NCI-H748 (cell line): ENCODE measurements around the gene PCLAF.
"Not testable (repeated sequence)": the region's sequence is repeated elsewhere in the genome, so short reads cannot be mapped to it uniquely, and the experiment has no call there.

Experiments used
- DNase-seq: peaks from one replicate; lab custom pipeline; 2025; ENCODE audit not compliant: unreplicated experiment; lab: John Stamatoyannopoulos, UW

The PCLAF gene, protein sequence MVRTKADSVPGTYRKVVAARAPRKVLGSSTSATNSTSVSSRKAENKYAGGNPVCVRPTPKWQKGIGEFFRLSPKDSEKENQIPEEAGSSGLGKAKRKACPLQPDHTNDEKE

GRCh38 chr15:64381000-64381751 lies at the start of gene PCLAF:
Gene PCLAF, minus strand, starts transcription at chr15:64381441. Its CDS starts 70 bp downstream, at chr15:64381371.
- DNase-seq = peak; percentile 94

GRCh38 chr15:64430000-64430735 lies 48.9 kb upstream of the PCLAF start:
- peak; percentile 2 for DNase-seq

GRCh38 chr15:64429448-64429847 lies 48.2 kb upstream of the PCLAF start:
- no peak for DNase-seq

GRCh38 chr15:64426845-64427465 lies 45.7 kb upstream of the PCLAF start:
- peak; percentile 10 for DNase-seq

- DNase-seq = no peak
Measured at GRCh38 chr15:64425221-64425620, 44.0 kb upstream of the PCLAF start.

- no peak for DNase-seq
Measured at GRCh38 chr15:64423970-64424369, 42.7 kb upstream of the PCLAF start.

DNA sequence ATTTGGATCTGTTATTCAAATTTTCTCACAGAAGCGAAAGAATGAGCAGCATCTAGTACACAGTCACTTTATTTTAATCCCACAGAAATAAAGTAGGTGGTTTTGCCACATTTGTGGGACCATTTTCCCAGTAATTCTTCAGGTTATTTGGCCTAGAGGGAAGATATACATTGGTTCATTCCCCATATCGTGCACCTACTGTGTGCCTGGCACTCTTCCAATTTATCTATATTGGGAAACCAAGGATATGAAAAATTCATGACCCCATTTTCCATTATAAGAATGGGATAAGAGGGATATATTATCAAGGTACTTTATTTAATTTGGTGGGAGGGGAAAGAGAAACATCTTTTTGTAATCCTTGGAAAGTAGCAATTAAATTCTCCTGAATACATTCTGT lies 41.5 kb upstream of the PCLAF start:
- DNase-seq = no peak

- no peak for DNase-seq
Measured at GRCh38 chr15:64412216-64412615, 31.0 kb upstream of the PCLAF start.

DNA sequence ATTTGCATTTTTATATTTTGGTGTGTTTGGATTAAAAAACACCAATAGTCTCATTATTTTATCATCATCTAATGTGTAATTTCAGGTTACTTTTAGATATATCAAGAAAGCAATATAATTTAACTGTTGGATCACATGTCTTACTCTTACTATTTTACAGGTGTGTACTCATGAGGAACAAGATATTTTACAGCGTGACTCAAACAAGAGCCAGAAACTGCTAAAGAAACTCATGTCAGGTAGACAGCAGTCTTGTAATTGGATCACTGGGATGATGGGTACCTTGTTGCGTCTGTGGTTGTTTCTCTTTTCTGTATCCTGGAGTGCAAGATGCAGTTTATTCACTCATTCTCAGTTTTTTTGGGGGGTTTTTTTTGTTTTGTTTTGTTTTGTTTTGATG lies 19.3 kb upstream of the PCLAF start:
- DNase-seq = no peak

DNA sequence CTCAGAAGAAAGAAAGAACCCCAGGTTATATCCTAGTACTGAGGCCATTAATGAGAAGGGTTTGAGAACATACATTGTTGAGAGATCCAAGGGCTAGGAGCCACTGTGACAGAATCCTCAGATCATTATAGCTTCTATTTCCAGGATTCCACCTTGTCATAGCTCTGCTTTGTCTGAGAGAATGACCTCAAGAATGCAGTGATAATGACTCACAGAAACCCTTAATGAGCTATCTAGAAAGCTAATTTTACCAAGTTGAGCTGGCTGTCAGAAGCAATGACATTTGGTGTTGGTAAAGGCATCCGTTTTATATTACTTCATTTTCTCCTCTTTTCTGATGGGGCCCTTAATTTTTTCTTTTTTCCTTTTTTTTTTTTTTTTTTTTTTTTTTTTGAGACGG lies 17.3 kb upstream of the PCLAF start:
- DNase-seq = no peak

GRCh38 chr15:64396789-64397188 lies 15.5 kb upstream of the PCLAF start:
- DNase-seq = no peak

DNA sequence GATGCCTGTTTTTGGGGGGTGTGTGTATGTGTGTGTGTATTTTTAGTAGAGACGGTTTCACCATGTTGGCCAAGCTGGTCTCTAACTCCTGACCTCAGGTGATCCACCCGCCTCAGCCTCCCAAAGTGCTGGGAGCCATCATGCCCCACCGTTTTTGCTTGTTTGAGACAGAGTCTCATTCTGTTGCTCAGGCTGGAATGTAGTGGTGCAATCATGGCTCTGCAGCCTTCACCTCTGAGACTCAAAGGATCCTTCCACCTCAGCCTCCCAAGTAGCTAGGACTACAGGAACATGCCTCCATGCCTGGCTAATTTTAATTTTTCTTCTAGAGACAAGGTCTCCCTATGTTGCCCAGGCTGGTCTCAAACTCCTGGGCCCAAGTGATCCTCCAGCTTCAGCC lies 11.2 kb upstream of the PCLAF start:
- DNase-seq = not testable (repeated sequence)

- no peak for DNase-seq
Measured at GRCh38 chr15:64389036-64389435, 7.8 kb upstream of the PCLAF start.

GRCh38 chr15:64387562-64388168 lies 6.4 kb upstream of the PCLAF start, which contains the start of gene TRIP4:
Gene TRIP4, plus strand, starts transcription at chr15:64387836. Its CDS starts 28 bp downstream, at chr15:64387864.
- peak; percentile 94 for DNase-seq

- DNase-seq = no peak
Measured at GRCh38 chr15:64386291-64386690, 5.0 kb upstream of the PCLAF start.

DNA sequence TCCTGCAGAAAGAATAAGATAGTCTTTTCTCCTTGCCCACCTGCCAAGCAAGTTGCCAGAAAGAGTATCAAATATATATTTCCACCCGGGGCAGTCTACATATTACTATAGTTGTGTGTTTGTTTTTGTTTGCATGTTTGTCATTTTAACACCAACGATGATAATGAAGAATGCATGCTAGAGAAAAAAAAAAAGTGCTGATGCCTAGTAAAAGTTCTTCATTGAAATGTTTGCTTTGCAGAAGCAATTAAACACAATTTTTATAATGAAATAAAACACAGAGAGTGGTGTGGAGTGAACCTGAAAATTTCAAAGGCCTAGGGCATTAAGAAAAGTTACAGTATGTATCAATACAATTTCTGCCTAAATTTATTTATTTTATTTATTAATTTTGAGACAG lies 2.5 kb upstream of the PCLAF start:
- no peak for DNase-seq

GRCh38 chr15:64380130-64380870 lies 941 bp downstream of the PCLAF start:
- DNase-seq = not testable (repeated sequence)

- DNase-seq = no peak
Measured at GRCh38 chr15:64379216-64379960, 1.9 kb downstream of the PCLAF start.

GRCh38 chr15:64373360-64373759 lies 7.9 kb downstream of the PCLAF start:
- DNase-seq = no peak

- not testable (repeated sequence) for DNase-seq
Measured at GRCh38 chr15:64371383-64371782, 9.9 kb downstream of the PCLAF start.
